Umbilical cord (tissue), 2 donors: ENCODE data around the gene UMPS. TPM values are rescaled to one million over a fixed set of nuclear protein-coding genes. Genes with fewer than 3 reads are reported as not detected.
"Not testable (repeated sequence)": the region's sequence is repeated elsewhere in the genome, so short reads cannot be mapped to it uniquely, and the experiment has no call there.

Source experiments
- DNase-seq: peaks from one replicate; pipeline ENCODE4 v3.0.0-alpha.2; 2015; ENCODE audit warnings: low spot score
- total RNA-seq: library from RNA; depleted of rRNA; stranded (reverse); fragments of >200 nt; gene quantifications from one replicate; pipeline ENCODE4 v1.2.3, GENCODE V29; 2014; ENCODE audit warnings: low replicate concordance; ENCODE audit not compliant: insufficient read depth

UMPS gene
- total RNA-seq, 1 donor from 2014 or later, result 24.1 TPM

- not testable (repeated sequence) for DNase-seq
Measured at GRCh38 chr3:124707223-124707622, 23.0 kb upstream of the UMPS start.

- peak; percentile 99 for DNase-seq
Measured at GRCh38 chr3:124707656-124708062, 22.6 kb upstream of the UMPS start.

DNA sequence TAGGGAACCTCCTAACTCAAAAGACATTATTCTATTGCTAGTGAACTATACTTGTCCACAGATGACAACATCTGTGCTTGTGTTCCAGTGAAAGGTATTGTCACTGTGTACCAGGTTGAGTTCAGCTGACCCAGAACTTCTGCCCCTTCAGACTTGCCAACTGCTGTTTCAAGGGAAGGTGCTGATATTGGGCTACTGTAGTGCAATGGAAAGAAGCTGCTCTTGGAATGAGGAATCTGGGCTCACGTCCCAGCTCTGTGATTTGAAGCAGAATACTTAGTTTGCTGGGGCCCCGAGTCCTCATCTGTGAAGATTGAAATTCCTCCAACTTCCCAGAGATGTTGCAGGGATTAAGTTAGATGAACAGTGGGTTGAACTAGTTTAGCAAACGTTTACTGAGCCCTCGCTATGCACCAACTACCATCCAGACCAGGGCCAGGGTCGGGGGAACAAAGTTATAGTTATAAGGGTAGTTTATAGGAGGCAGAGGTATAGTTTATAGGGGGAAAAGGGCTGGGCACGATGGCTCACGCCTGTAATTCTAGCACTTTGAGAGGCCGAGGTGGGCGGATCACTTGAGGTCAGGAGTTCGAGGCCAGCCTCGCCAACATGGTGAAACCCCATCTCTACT, 15.9 kb upstream of the UMPS start:
- peak; percentile 94 for DNase-seq

- DNase-seq, result peak; percentile 44
Measured at GRCh38 chr3:124722589-124722988, 7.7 kb upstream of the UMPS start.

DNA sequence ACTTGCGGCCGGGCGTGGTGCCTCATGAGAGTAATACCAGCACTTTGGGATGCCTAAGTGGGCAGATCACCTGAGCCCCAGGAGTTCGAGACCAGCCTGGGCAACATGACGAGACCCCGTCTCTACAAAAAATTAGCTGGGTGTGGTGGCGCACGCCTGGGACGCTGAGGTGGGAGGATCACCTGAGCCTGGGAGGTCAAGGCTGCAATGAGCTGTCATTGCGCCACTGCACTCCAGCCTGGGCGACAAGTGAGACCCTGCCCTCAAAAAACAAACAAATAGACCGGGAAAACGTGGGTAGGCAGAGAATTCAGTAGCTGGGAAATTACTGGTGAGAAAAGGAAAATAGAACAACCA, 667 bp downstream of the UMPS start:
- DNase-seq, result no peak

- DNase-seq, result no peak
Measured at GRCh38 chr3:124731760-124732159, 1.5 kb downstream of the UMPS start.

- no peak for DNase-seq
Measured at GRCh38 chr3:124741027-124741426, 10.8 kb downstream of the UMPS start.

DNA sequence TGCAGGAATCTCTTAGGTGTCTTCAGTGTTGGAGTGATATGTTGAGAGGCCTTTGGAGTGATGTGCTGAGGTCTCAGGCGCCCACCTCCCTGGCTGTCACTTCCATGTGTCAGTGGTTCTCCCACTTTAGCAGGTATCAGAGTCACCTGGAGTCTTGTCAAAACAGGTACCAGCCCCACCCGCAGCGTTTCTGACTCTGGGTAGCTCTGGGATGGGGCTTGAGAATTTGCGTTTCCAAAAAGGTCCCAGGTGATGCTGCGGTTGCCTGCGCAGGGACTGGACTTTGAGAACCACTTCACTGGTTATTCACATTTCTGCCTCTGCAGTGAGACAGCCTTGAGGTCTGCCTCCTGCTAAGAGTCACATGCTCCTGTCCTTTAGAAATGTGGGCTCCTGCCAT, 15.5 kb downstream of the UMPS start:
- no peak for DNase-seq

- DNase-seq, result no peak
Measured at GRCh38 chr3:124747111-124747981, 17.1 kb downstream of the UMPS start.

DNA sequence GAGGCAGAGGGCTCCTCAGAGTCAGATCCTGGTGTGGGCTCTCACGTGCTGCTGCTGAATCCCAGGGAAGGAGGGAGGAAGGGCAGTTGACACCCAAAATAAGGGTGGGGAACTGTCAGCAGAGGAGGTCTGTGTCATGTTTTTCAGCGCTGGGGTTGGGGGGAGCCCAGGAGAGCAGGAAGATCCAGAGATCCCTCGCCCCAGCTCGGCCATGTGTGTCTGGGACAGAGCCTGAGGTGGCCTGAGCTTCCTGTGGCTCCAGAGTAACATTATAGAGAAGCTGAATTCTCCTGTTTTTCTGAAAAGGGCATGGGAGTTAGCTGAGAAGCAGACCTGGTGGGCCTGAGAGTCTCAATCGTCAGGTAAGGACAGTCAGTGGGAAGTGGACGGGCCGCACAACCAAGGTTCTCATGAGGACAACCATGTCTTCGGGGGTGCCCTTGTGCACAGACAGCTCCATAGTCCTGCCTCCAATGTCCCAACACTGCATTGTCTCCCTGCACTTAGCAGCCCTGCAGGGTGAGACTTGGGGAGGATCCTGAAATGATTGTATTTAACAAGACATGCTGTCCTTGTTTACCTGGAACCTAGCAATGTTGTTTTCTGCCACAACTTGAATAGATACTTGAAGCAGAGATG, 18.4 kb downstream of the UMPS start:
- DNase-seq, result no peak

DNA sequence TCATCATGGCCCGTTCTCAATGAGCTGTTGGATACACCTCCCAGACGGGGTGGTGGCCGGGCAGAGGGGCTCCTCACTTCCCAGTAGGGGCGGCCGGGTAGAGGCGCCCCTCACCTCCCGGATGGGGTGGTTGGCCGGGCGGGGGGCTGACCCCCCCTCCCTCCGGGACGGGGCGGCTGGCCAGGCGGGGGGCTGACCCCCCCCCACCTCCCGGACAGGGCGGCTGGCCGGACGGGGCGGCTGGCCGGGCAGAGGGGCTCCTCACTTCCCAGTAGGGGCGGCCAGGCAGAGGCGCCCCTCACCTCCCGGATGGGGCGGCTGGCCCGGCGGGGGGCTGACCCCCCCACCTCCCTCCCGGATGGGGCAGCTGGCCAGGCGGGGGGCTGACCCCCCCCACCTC, 19.6 kb downstream of the UMPS start:
- not testable (repeated sequence) for DNase-seq

GRCh38 chr3:124751501-124751900, 21.2 kb downstream of the UMPS start:
- DNase-seq, result no peak

DNA sequence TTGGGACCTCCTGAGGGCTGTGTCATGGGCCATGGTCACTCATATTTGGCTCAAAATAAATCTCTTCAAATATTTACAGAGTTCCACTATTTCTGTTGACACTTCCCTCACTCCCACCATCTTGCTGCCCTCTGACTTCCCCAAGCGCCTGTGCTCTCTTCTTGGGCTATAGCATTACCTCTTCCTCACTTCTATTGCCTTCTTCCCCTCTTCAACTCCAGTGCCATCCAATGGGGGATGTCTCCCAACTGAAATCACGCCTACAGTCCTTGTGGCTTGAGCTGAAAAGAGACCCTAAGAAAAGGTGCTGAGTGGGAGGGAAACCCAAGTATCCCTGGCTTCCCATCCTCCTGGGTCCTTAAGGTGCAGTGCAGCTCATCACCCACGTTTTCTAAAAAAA, 21.8 kb downstream of the UMPS start:
- DNase-seq, result no peak

- DNase-seq, result not testable (repeated sequence)
Measured at GRCh38 chr3:124757926-124758325, 27.7 kb downstream of the UMPS start.

DNA sequence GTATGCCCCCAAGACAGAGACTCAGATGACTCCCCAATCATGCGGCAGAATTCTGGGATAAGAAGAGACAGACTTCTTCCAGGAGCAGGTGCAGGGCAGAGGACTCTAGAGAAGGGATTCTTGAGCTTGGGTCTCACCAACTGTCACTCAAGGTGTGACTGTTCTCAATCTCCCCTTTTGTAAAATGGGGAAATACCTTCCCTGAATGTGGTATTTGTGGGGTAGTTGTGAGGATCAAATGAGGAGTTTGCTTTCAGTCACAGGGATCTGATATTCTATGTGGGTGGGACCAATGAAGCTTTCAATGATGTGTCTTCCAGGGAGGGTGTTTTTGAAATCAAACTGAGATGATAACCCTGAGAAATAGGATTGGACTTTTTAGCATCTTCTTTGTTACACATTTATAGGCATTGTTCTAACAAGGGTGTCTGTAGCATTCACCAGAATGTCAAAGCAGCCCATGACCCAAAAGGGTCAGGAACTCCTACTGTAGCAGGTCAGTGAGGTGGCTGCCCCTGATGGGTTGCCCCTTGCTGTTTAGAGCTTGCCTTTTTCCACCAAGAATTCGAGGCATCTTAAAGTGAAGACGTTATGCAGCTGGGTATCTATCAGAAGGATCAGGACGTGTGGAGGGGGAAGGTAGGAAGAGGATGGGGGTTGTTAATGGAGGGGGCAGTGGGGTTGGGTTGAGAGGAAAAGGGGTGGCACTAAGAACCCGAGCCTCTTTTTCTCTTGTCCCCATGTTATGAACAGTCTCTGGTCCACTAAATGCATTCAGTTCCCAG, 28.8 kb downstream of the UMPS start:
- DNase-seq, result no peak

- no peak for DNase-seq
Measured at GRCh38 chr3:124759666-124760401, 29.6 kb downstream of the UMPS start.

- DNase-seq, result peak; percentile 56
Measured at GRCh38 chr3:124760601-124761000, 30.3 kb downstream of the UMPS start.

GRCh38 chr3:124761250-124761796, 31.1 kb downstream of the UMPS start:
- peak; percentile 89 for DNase-seq

GRCh38 chr3:124761935-124762660, 31.8 kb downstream of the UMPS start:
- no peak for DNase-seq

GRCh38 chr3:124762661-124763011, 32.4 kb downstream of the UMPS start:
- no peak for DNase-seq
